ENCODE data around the gene ZNF423. TPM values are rescaled to one million over a fixed set of nuclear protein-coding genes. Genes with fewer than 3 reads are reported as not detected.

ZNF423 gene
- total RNA-seq, 3 donors from 2014 or later (not counting 1 experiment from before 2014, with no cell fraction given) = not detected

DNA sequence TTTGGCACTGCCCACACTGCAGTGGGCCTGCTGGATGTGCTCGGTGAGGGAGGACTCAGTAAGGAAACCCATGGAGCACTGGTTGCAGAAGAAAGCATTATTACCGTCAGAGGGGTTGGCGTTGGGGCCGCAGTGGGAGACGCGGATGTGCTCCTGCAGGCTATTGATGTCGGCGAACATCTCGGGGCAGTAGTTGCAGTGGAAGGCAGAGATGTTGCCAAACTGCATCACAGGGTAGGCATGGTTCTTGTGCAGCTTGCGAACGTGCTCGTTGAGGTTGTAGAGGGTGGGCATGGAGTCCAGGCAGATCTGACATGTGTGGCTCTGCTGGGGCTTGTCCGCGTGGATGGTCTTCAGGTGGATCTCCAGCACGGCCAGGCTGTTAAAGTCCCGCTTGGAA, 218.4 kb downstream of the ZNF423 start:
- DNase-seq (no peak), ATAC-seq (no peak)
- Histone ChIP-seq H3K27me3 (ENCODE audit: control insufficient read depth, insufficient read depth, low read length) (no peaks in the 10 kb centered on the region), H3K36me3 (ENCODE audit: control insufficient read depth, insufficient read depth, low read length) (no peaks in the 10 kb centered on the region), H3K27ac (ENCODE audit: low read length) (no peak overlapping the region), H3K4me3 (ENCODE audit: low read length) (no peak overlapping the region), H3K4me1 (ENCODE audit: control insufficient read depth, insufficient read depth, low read length) (no peaks in the 10 kb centered on the region), H3K9me3 (ENCODE audit: control insufficient read depth, insufficient read depth, low read length) (no peaks in the 10 kb centered on the region)
- no peaks in the 10 kb centered on the region for H3K36me3 Mint-ChIP-seq
- no peak overlapping the region for H3K4me3 Mint-ChIP-seq
- no peaks in the 10 kb centered on the region for H3K27me3 Mint-ChIP-seq (ENCODE audit: low read depth in 2 of 2)
- no peaks in the 10 kb centered on the region for H3K4me1 Mint-ChIP-seq
- H3K27ac Mint-ChIP-seq = no peak overlapping the region
- TF ChIP-seq, protein P1, sequence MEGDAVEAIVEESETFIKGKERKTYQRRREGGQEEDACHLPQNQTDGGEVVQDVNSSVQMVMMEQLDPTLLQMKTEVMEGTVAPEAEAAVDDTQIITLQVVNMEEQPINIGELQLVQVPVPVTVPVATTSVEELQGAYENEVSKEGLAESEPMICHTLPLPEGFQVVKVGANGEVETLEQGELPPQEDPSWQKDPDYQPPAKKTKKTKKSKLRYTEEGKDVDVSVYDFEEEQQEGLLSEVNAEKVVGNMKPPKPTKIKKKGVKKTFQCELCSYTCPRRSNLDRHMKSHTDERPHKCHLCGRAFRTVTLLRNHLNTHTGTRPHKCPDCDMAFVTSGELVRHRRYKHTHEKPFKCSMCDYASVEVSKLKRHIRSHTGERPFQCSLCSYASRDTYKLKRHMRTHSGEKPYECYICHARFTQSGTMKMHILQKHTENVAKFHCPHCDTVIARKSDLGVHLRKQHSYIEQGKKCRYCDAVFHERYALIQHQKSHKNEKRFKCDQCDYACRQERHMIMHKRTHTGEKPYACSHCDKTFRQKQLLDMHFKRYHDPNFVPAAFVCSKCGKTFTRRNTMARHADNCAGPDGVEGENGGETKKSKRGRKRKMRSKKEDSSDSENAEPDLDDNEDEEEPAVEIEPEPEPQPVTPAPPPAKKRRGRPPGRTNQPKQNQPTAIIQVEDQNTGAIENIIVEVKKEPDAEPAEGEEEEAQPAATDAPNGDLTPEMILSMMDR (IDR thresholded peaks at IDR 0.05) = no peak
- 94% methylated on average over 16 of the region's 16 CpGs for WGBS (ENCODE audit: insufficient coverage)
- intact Hi-C loops (cut with micrococcal nuclease) = no loop called here
- no peaks in the 10 kb centered on the region for H3K9me3 Mint-ChIP-seq

DNA sequence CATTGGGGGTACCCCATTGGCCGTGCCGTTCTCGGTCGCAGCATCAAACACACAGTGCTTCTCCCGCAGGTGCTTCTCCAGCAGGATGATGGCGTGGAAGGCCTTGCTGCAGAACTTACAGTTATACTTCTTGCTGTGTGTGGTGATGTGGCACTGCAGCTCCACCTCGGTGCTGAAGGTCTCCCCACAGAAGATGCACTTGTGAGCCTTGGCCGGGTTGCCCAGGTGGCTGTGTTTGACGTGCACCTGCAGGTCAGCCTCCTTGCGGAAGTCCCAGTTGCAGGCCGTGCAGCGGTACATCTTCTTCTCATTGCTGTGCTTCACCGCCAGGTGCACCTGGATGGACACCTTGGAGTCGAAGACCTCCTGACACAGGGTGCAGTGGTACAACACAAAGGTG, 219.3 kb downstream of the ZNF423 start:
- DNase-seq (no peak), ATAC-seq (no peak)
- no peaks in the 10 kb centered on the region for H3K4me1 ChIP-seq (ENCODE audit: control insufficient read depth, insufficient read depth, low read length)
- H3K36me3 ChIP-seq (ENCODE audit: control insufficient read depth, insufficient read depth, low read length) = no peaks in the 10 kb centered on the region
- H3K4me3 ChIP-seq (ENCODE audit: low read length) = no peak overlapping the region
- Mint-ChIP-seq H3K27ac (no peak overlapping the region), H3K36me3 (no peaks in the 10 kb centered on the region), H3K4me1 (no peaks in the 10 kb centered on the region), H3K9me3 (no peaks in the 10 kb centered on the region), H3K4me3 (no peak overlapping the region), H3K27me3 (ENCODE audit: low read depth in 2 of 2) (no peaks in the 10 kb centered on the region)
- TF ChIP-seq, protein P1 (IDR thresholded peaks at IDR 0.05) = no peak
- no peaks in the 10 kb centered on the region for H3K9me3 ChIP-seq (ENCODE audit: control insufficient read depth, insufficient read depth, low read length)
- WGBS (ENCODE audit: insufficient coverage) = 91% methylated on average over 14 of the region's 14 CpGs
- intact Hi-C loops (cut with micrococcal nuclease) = no loop called here
- H3K27ac ChIP-seq (ENCODE audit: low read length) = no peak overlapping the region
- no peaks in the 10 kb centered on the region for H3K27me3 ChIP-seq (ENCODE audit: control insufficient read depth, insufficient read depth, low read length)

DNA sequence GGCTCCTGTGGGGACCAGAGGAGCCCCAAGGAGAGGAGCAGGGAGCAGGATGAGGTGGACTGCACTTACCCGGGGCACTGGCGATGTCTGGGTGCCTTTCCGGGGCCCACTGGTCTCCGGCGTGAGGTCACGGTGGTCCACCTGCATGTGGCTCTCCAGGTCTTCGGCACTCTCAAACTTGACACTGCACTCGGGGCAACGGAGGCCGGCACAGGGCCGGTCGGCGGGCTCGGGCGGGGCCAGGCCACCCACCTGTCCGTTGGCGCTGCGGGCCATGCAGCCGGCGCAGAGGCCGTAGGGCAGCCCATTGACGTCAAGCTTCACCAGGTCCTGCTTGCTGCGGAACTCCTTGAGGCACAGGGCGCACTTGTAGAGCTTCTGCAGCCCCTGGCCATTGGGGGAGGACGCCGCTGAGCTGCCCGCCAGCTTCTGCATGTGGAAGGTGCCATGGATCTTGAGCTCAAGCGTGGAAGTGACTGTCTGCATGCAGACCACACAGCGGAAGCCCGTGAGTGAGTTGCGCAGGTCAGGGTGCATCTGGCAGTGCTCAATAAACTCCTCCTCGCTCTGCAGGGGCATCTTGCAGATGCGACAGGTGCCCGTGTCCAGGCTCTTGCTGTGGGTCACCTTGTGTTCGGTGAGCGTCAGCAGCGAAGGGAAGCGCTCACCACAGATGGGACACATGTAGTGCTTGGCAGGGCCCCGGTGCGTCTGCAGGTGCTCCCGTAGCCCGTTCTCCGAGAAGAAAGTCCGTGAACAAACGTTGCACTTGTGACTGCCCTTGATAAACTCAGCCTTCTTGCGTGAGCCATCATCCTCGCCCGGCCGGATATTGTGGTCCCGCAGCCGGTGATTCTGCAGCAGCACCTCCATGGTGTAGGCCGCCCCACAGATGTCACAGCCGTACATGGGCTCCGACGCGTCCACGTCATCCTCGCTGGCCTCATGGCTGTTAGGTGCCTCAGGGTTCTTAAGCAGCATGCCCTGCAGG, 220.0 kb downstream of the ZNF423 start:
- no peaks in the 10 kb centered on the region for H3K36me3 ChIP-seq (ENCODE audit: control insufficient read depth, insufficient read depth, low read length)
- H3K27me3 ChIP-seq (ENCODE audit: control insufficient read depth, insufficient read depth, low read length) = no peaks in the 10 kb centered on the region
- ATAC-seq (no peak), DNase-seq (no peak)
- no peaks in the 10 kb centered on the region for H3K36me3 Mint-ChIP-seq
- H3K9me3 Mint-ChIP-seq = no peaks in the 10 kb centered on the region
- TF ChIP-seq, protein P1 (IDR thresholded peaks at IDR 0.05) = no peak
- H3K27ac Mint-ChIP-seq = no peak overlapping the region
- intact Hi-C loops (cut with micrococcal nuclease) = no loop called here
- H3K27me3 Mint-ChIP-seq (ENCODE audit: low read depth in 2 of 2) = no peaks in the 10 kb centered on the region
- H3K9me3 ChIP-seq (ENCODE audit: control insufficient read depth, insufficient read depth, low read length) = no peaks in the 10 kb centered on the region
- no peaks in the 10 kb centered on the region for H3K4me1 Mint-ChIP-seq
- H3K27ac ChIP-seq (ENCODE audit: low read length) = no peak overlapping the region
- WGBS (ENCODE audit: insufficient coverage) = 91% methylated on average over 58 of the region's 58 CpGs
- no peak overlapping the region for H3K4me3 Mint-ChIP-seq
- no peak overlapping the region for H3K4me3 ChIP-seq (ENCODE audit: low read length)
- H3K4me1 ChIP-seq (ENCODE audit: control insufficient read depth, insufficient read depth, low read length) = no peaks in the 10 kb centered on the region
